ENCODE measurements around the gene DAAM1.

Gene DAAM1

GRCh38 chr14:59344016-59344415 is 155.5 kb downstream of the DAAM1 start:
- no peak for DNase-seq

DNA sequence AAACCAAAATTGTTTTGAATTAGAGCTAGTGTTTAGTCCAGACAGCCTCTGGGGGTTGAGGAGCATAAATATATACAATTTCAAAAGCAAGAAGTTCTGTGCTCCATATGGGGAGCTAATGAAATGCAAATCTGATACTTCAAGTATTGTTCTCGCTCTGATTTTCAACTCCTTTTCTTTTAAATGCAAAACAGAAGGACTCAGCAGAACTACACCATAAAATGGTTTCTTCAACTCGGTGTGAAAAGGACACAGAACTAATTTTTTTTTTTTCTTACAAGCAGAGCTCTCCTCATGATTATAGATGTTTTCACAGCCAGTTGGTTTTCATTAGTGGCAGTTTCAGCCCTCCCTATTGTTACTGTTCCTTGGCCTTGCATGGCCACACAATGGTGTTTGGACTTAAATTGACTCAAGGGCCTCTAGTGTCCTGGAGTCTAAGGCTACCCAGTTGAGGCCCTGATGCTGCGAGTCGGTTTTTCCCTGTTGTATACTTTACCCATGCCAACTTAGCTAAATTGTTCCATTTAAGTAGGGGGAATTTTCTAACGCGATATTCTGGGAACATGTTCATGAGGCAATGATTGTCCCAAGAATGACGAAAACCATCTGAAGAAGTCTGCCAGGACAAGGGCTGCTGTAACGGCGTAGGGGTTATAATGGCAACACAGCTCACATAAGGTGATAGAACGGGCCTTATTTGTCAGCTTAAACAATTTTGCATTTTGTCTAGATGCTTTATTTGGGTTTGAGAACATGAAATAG is 156.4 kb downstream of the DAAM1 start:
- no peak for DNase-seq

DNA sequence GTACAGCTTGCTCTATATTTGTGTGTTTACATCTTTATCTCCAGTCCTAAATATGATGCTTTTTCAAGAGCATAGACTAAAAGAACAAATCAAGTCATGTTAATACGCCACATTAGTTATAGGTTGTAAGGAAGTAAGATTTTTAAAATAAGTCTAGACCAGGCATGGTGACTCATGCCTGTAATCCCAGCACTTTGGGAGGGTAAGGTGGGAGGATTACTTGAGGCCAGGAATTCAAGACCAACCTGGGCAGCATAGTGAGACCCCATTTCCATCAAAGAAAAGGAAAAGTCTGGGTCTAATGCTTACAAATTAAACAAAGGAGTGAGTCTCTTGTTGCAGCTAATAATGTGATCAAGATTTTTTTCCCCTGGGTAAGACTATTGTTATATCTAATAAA is 157.9 kb downstream of the DAAM1 start:
- DNase-seq: no peak

- DNase-seq: no peak
Observed at GRCh38 chr14:59346796-59347510, 158.5 kb downstream of the DAAM1 start.

DNA sequence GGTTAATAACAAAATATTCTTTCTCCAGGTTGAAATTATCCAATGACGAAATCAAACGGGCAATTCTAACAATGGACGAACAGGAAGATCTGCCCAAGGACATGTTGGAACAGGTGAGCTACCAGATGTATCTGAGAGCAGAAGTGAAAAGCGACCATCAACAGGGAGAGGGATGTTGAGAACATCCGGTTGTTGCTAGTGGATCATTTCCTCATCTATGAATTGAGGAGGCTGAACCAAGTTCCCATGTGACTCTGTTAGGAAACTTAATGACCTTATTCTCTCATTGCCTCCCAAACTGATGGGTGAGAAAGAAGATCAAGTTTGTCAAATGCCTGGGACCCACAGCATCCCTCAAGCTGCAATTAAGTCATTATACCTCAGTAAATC is 159.0 kb downstream of the DAAM1 start:
- DNase-seq: no peak

- DNase-seq: no peak
Observed at GRCh38 chr14:59347915-59348314, 159.4 kb downstream of the DAAM1 start.

GRCh38 chr14:59349258-59349701 is 160.8 kb downstream of the DAAM1 start:
- DNase-seq: no peak

DNA sequence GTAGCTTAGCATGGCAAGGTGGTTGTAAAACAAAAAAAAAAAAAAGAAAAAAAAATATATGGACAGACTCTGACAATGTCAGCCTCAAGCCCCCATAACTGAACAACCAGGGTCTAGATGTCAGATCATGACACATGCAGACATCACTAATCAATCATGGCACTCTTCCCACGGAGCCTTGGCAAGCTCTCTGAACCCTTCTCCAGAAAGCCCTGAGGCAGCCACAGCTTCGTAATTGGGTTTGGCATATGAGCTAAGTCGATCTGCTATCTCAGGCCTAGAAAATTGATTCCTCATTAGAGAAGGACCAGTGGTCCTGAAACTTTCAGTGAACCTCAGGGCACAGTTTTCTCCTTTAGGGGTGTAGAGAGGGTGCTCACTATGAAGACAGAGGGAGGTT is 164.5 kb downstream of the DAAM1 start:
- DNase-seq: no peak

GRCh38 chr14:59354666-59355065 is 166.2 kb downstream of the DAAM1 start:
- no peak for DNase-seq

DNA sequence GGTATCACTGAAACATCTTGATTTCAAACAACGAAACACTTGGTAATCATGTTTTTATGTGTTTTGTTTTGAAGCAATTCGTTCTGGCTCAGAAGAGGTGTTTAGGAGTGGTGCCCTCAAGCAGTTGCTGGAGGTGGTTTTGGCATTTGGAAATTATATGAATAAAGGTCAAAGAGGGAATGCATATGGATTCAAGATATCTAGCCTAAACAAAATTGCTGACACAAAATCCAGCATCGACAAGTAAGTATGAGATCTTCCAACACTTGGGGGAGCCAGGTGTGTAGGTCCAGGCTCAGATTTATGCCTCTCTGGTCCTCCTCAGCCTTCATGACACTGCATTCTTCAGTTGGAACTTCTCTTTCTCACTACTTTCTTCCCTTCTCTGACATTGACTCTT is 166.6 kb downstream of the DAAM1 start:
- no peak for DNase-seq

- no peak for DNase-seq
Observed at GRCh38 chr14:59356312-59356711, 167.8 kb downstream of the DAAM1 start.

- peak in 1 of 2 donors; percentile 12 for DNase-seq
Observed at GRCh38 chr14:59356767-59357166, 168.3 kb downstream of the DAAM1 start.

DNA sequence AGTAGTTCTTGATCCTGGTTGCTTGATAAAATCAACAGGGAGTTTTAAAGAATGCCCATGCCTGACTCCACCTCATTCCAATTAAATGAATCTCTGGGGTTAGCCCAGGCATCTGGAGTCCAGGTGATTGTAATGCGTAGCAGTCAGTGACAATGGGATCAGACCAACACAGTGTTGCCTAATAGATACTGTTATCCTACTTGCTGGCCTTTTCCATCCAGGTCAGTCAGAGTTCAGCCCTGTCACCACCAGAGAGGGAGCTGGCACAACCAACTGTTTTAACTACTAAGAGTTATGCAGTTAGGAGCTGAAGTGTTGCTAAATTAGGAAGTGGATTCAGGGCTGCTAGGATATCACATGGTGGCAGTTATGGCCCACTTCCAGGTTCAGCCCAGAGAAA is 169.6 kb downstream of the DAAM1 start:
- DNase-seq: no peak

GRCh38 chr14:59358784-59359183 is 170.3 kb downstream of the DAAM1 start:
- no peak for DNase-seq

- DNase-seq: no peak
Observed at GRCh38 chr14:59359431-59360124, 171.1 kb downstream of the DAAM1 start.

GRCh38 chr14:59360233-59360632 is 171.8 kb downstream of the DAAM1 start:
- DNase-seq: no peak

DNA sequence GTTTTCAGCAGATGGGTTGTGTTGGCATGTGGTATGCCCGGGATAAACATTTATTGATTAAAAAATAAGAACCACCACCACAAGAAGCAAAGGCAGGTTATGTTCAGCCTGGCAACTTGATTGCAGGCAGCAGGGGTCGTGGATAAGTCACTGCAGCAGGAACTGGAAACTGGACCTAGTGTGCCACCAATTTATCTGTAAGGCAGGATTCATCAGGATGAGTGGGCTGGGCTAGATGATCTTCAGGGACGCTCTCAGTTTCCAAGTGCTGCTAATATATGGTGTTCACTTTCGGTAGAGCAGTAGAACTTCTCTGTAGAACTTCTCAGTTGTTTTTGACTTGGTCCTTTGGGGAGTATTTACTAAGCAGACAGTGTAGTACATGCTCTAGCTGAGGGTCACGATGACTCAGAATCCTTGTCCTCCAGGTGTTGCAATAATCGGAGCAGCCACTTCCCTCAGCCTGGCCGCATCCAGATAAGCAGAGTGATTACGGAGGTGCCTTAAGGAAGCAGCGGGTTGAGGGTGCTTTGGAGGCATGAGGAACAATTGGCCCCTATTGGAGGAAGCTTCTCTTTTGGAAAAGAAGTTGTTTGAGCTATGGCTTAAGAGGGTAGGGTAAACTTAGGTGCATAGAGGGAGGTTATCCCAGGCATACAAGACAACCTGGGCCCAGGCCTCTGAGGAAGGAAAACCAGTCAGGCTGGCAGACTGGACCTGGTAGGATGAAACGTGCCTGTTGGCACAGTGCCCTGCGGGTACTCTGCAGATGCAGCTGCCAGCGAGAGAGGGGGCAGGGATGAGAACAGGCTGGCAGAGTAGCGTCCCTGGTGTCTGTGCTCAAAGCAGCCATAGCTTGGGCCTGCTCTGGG is 172.7 kb downstream of the DAAM1 start:
- DNase-seq: peak in 1 of 2 donors; percentile 16

DNA sequence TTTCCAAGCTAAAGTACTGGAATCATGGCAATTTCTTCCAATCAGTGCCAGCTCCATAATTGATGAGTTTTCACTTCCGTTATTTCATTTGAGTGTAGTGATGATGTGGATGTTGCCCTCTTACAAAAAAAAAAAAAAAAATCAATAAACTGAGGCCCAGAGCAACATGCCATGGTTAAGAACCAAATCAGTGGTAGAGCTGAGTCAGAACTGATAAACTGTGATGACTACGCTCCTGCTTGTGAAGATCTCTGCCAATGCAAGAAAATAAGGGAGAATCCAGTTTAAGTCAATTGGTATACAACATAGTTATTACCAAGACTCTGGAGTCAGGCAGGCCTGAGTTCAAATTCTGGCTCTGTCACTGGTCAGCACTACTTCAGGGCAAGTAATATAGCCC is 174.0 kb downstream of the DAAM1 start:
- DNase-seq: no peak

DNA sequence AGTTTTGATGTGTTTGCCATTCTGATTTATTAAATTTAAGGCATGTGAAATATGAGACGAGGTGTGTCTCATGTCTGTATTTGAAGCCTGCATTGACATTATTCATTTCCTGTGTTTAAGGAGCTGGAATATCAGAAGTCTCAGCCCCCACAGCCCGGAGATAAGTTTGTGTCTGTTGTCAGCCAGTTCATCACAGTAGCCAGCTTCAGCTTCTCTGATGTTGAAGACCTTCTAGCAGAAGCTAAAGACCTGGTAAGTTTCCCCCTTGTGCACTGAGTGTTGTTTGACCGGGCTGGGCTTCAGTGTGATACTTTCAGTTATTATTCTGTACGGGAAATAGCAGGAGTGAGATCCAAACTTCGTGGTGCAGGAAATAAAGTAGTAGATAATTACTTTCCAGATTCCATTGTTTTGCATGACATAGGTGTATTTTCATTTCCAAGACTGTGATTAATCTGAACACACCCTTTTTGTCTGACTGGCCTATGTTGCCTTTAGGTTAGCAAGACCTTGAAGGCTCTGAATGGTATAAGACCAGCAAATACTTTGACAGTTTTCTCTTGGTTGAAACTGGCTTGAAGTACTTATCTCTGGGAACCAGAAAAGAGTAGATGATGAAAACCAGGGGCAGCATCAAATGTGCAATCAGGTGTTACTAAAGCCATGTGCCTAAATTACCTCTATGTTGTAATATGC is 175.2 kb downstream of the DAAM1 start:
- no peak for DNase-seq

DNA sequence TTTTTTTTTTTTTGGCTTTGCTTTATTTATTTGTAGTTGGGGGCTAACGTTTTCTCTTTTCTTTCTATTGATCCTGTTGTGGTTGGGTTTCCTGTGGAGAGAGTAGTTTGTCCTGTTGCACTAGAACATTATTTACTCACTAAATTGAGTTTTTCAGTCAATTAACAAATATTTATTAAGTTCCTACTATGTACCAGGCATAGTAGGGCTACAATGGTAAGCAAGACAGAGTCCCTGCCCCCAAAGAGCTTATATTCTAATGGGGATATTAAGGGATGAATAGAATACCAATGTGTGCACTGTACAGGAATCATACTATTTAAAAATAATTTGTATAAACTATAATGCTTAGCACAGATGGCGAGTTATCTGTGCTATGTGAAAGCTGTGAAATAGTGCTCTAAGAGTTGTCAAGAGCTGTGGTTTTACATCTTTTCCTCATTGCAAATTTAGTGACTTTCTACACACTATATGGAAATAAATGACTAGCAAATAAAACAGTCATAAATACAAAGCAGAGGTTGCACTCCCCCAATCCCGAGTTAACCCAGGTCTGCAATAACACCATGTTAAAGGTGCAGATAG is 181.8 kb downstream of the DAAM1 start:
- no peak for DNase-seq

DNA sequence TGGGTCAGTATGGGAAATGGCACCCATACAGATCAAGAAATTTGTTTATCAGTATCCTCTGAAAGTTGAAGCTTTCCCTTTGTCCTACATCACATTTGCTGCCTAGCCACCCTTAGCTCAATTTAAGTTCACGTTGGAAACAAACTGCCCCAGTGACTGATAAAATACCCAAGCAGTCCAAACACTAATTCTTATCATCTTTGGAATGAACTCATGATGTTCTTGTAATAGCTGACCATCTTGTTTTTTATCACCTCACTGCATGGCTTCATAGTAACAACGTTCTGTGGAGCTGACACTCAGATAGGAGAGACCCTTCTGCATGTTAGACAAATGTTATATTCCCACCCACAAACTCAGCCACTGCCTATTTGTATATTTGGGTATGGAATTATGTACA is 183.3 kb downstream of the DAAM1 start:
- DNase-seq: no peak

GRCh38 chr14:59374048-59374447 is 185.6 kb downstream of the DAAM1 start:
- no peak for DNase-seq

Data from CD4-positive, alpha-beta T cell treated with Interferon alpha-2 for 1 hour (primary cell).